B cell (primary cell): Measurements from ENCODE around the gene LSS. TPM values are rescaled to one million over a fixed set of nuclear protein-coding genes. Genes with fewer than 3 reads are reported as not detected.

Experiments
- ATAC-seq: fragments of 200-7000 bp; cut with Tn5 transposase; one replicate; pipeline ENCODE4 v1.10.0; 2021; ENCODE audit warnings: low read depth, mild to moderate bottlenecking, moderate number of reproducible peaks, moderate library complexity
- CTCF ChIA-PET: fragments of 350-600 bp; sonication (Branson Sonifier 250); formaldehyde crosslinking; loops from one replicate; lab custom pipeline; 2021; ENCODE audit warnings: antibody characterized with exemption, inconsistent platforms; lab: Charles Lee
- POLR2A ChIA-PET: fragments of 350-600 bp; sonication (Branson Sonifier 250); formaldehyde crosslinking; loops from one replicate; lab custom pipeline; 2021; ENCODE audit warnings: antibody characterized with exemption; lab: Charles Lee
- DNase-seq: peaks from one replicate; pipeline ENCODE4 v3.0.0; 2013
- H2AFZ ChIP-seq: 2 replicates; pipeline ENCODE4 v1.6.1; 2012; ENCODE audit warnings: mild to moderate bottlenecking, low read depth, low read length; ENCODE audit not compliant: insufficient read depth, poor library complexity, severe bottlenecking
- H3K27ac ChIP-seq, 2 donors: 1 replicate in 1 of 2; 2 replicates in 1 of 2; pipeline ENCODE4 v1.5.1; 2012 to 2013; ENCODE audit warnings: low read length in 2 of 2, mild to moderate bottlenecking in 2 of 2, moderate library complexity in 1 of 2
- H3K27me3 ChIP-seq, 4 experiments: fragments of 200-600 bp in 1 of 4; sonication (generic) in 1 of 4; replicated peaks in 1 of 4; 1 replicate in 2 of 4; 2 replicates in 2 of 4; pipeline versions ENCODE4 v1.6.1 to v1.7.0; 2013 to 2016; ENCODE audit warnings: low read length in 3 of 4, mild to moderate bottlenecking in 2 of 4, mixed read lengths in 1 of 4, moderate library complexity in 1 of 4; ENCODE audit not compliant: insufficient read depth in 4 of 4, control insufficient read depth in 3 of 4; ENCODE audit errors: control extremely low read depth in 1 of 4
- H3K36me3 ChIP-seq, 2 experiments: replicated peaks in 1 of 2; 1 replicate in 1 of 2; 2 replicates in 1 of 2; pipeline versions ENCODE4 v1.6.1 to v1.7.1; 2013; ENCODE audit warnings: low read length in 1 of 2; ENCODE audit not compliant: insufficient read depth in 2 of 2, control insufficient read depth in 1 of 2; ENCODE audit errors: control extremely low read depth in 1 of 2, extremely low read depth in 1 of 2
- H3K4me1 ChIP-seq, 2 donors: fragments of 200-600 bp in 1 of 2; sonication (generic) in 1 of 2; 1 replicate in 1 of 2; 2 replicates in 1 of 2; pipeline versions ENCODE4 v1.5.1 to v1.6.1; 2013 to 2017; ENCODE audit warnings: low read length in 2 of 2; ENCODE audit not compliant: control insufficient read depth in 2 of 2, insufficient read depth in 2 of 2
- H3K4me2 ChIP-seq: replicated peaks from 2 replicates; pipeline ENCODE3; 2012; ENCODE audit warnings: mild to moderate bottlenecking, low read depth, low read length; ENCODE audit not compliant: poor library complexity, severe bottlenecking
- H3K4me3 ChIP-seq, 5 experiments: fragments of 200-600 bp in 1 of 5; sonication (generic) in 1 of 5; 1 replicate in 3 of 5; 2 replicates in 2 of 5; pipeline versions ENCODE4 v1.5.1 to v1.7.0; 2011 to 2016; ENCODE audit warnings: low read length in 4 of 5, mild to moderate bottlenecking in 4 of 5, low read depth in 2 of 5, control low read depth in 1 of 5, moderate library complexity in 1 of 5; ENCODE audit not compliant: insufficient read depth in 1 of 5; ENCODE audit errors: control extremely low read depth in 1 of 5, extremely low read depth in 1 of 5
- H3K79me2 ChIP-seq: fragments of 200-600 bp; sonication (generic); one replicate; pipeline ENCODE4 v1.6.0; 2016; ENCODE audit warnings: low read length; ENCODE audit not compliant: control insufficient read depth, insufficient read depth
- H3K9ac ChIP-seq: fragments of 200-600 bp; sonication (generic); 2 replicates; pipeline ENCODE4 v1.6.1; 2017; ENCODE audit warnings: mild to moderate bottlenecking, low read length, moderate library complexity
- H3K9me3 ChIP-seq, 3 donors: one replicate each; pipeline versions ENCODE4 v1.6.1 to v1.7.1; 2013; ENCODE audit warnings: low read length in 2 of 3; ENCODE audit not compliant: control insufficient read depth in 2 of 3, insufficient read depth in 1 of 3; ENCODE audit errors: control extremely low read depth in 1 of 3
- H4K20me1 ChIP-seq: 2 replicates; pipeline ENCODE4 v1.6.0; 2012; ENCODE audit warnings: mild to moderate bottlenecking, low read length; ENCODE audit not compliant: insufficient read depth, control insufficient read depth, poor library complexity, severe bottlenecking
- H3K27ac Mint-ChIP-seq: one replicate; pipeline ENCODE4 v1.8.0; 2021; ENCODE audit warnings: mixed read lengths
- H3K27me3 Mint-ChIP-seq: one replicate; pipeline ENCODE4 v1.8.0; 2021; ENCODE audit warnings: mixed read lengths
- H3K4me1 Mint-ChIP-seq: one replicate; pipeline ENCODE4 v1.8.0; 2021; ENCODE audit warnings: mixed read lengths
- H3K4me3 Mint-ChIP-seq: one replicate; pipeline ENCODE4 v1.8.0; 2021; ENCODE audit warnings: mixed read lengths
- H3K9me3 Mint-ChIP-seq: one replicate; pipeline ENCODE4 v1.8.0; 2022; ENCODE audit warnings: mixed read lengths; ENCODE audit not compliant: insufficient read depth
- EZH2 ChIP-seq: IDR thresholded peaks from 2 replicates; pipeline ENCODE4 v1.6.1; 2012; ENCODE audit warnings: borderline replicate concordance, low read depth, mild to moderate bottlenecking, moderate library complexity, low read length; ENCODE audit not compliant: insufficient read depth, poor library complexity, severe bottlenecking
- WGBS: methylation state at CpG from one replicate; pipeline ENCODE4 v1.1.5; 2013; ENCODE audit warnings: missing lambda C conversion rate; ENCODE audit not compliant: insufficient coverage; 5-methylcytosine and 5-hydroxymethylcytosine counted together
- intact Hi-C: fragments of 100-400 bp; cut with micrococcal nuclease; formaldehyde crosslinking; loops from one replicate; pipeline ENCODE4 v1.10.0; 2022
- polyA plus RNA-seq: library from polyadenylated mRNA; depleted of rRNA; stranded (reverse); fragments of >200 nt; gene quantifications from 2 replicates; pipeline ENCODE4 v1.2.3, GENCODE V29; 2012
- total RNA-seq, 2 donors: library from RNA; stranded (reverse); fragments of 120-200 nt in 1 of 2; gene quantifications; 1 replicate in 1 of 2; 2 replicates in 1 of 2; pipeline versions ENCODE4 v1.2.3 to v1.2.4, GENCODE V29; 2013 to 2022
- TF ChIP-seq, protein P1 (sequence below): fragments of 200-600 bp; IDR thresholded peaks from one replicate; pipeline ENCODE4 v1.8.0; 2022; ENCODE audit warnings: antibody characterized with exemption, mild to moderate bottlenecking

The LSS gene
- total and polyA plus RNA-seq, 2 donors (not counting 1 experiment from before 2014, with no cell fraction given): 30.2 to 58.1 TPM

DNA sequence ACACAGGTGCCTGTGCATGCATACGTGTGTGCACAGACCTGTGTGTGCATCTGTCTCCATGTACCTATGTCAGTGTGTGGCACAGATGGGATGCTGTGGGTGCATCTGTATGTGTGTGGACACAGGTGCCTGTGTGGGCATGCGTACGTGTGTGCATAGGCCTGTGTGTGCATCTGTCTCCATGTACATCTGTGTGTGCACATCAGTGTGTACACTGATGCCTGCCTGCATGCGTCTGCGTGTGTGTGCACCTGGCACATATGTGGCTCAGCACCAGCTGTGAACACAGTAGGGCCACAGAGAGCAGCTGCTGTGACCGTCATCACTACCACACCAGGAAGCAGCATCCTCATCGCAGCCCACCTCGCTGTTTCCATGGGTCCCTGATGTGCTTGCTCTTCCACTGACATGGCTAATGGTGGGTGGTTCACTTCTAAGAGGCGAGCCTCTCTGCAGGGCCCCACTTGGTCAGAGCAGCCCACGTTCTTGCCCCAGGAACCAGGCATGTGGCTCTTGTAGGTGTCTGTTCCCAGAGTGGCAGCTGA lies 34.7 kb downstream of the LSS start:
- H3K4me1 ChIP-seq: no peaks in the 10 kb centered on the region
- Mint-ChIP-seq H3K9me3 (no peaks in the 10 kb centered on the region), H3K27me3 (no peaks in the 10 kb centered on the region), H3K27ac (no peak overlapping the region), H3K4me3 (no peak overlapping the region), H3K4me1 (no peaks in the 10 kb centered on the region)
- TF ChIP-seq, protein P1, sequence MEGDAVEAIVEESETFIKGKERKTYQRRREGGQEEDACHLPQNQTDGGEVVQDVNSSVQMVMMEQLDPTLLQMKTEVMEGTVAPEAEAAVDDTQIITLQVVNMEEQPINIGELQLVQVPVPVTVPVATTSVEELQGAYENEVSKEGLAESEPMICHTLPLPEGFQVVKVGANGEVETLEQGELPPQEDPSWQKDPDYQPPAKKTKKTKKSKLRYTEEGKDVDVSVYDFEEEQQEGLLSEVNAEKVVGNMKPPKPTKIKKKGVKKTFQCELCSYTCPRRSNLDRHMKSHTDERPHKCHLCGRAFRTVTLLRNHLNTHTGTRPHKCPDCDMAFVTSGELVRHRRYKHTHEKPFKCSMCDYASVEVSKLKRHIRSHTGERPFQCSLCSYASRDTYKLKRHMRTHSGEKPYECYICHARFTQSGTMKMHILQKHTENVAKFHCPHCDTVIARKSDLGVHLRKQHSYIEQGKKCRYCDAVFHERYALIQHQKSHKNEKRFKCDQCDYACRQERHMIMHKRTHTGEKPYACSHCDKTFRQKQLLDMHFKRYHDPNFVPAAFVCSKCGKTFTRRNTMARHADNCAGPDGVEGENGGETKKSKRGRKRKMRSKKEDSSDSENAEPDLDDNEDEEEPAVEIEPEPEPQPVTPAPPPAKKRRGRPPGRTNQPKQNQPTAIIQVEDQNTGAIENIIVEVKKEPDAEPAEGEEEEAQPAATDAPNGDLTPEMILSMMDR: no peak
- TF ChIP-seq EZH2: no peak
- WGBS: 97% methylated on average over 9 of the region's 10 CpGs
- no peak overlapping the region for H3K27ac ChIP-seq
- no peaks in the 10 kb centered on the region for H3K9me3 ChIP-seq
- H3K36me3 ChIP-seq: peaks cover 0 to 15% of the 10 kb centered on the region in 2 experiments
- intact Hi-C loops: no loop called here
- H3K9ac ChIP-seq: no peak overlapping the region
- H3K4me2 ChIP-seq: no peak overlapping the region
- ChIA-PET CTCF (no interaction called here), POLR2A (no interaction called here)
- no peaks in the 10 kb centered on the region for H3K27me3 ChIP-seq
- DNase-seq (no peak), ATAC-seq (no peak)
- H3K4me3 ChIP-seq: no peak overlapping the region
- H2AFZ ChIP-seq: no peak overlapping the region
- H4K20me1 ChIP-seq: no peaks in the 10 kb centered on the region
- H3K79me2 ChIP-seq: no peaks in the 10 kb centered on the region

DNA sequence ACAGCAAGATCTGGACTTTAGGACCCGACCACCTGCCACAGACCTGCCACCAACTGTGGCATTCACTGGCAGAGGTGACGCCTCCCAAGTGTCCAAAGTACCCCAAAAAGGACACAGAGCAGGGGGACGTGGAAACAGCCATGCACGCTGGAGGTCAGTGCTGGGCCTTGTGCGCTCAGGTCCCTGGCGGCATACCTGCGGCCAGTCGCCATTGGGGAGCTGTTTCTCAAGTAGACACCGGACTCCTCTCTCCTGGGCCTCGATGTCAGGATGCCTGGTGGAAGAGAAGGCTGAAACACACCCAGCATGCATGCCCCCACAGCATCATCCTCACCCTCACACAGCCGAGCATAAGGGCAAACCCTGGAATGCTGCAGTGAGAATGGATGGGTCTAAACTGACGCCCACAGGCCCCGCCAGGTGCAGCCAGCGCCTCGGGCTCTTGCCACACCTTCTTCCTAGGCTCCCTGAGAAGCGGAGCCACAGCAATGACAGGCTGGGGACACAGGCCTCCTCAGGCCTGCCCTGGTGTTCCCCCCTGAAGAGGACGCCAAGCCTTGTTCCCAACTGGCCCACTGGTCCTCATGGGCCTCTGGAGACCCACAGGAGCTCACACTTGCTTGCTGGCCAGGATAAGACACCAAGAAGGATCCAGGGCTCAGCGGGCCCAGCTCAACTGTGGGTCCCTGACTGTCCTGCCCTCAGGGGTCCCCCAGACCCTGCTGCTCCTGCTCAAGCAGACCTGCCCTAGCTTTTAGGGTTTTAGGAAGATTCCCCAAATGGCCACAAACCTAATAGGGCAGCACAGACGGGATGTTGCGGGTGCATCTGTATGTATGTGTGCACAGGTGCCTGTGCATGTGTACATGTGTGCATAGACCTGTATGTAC lies 36.6 kb downstream of the LSS start:
- Histone ChIP-seq H3K9ac (no peak overlapping the region), H2AFZ (no peak overlapping the region), H3K4me3 (no peak overlapping the region), H3K4me1 (no peaks in the 10 kb centered on the region), H3K4me2 (no peak overlapping the region), H3K36me3 (peaks cover 0 to 12% of the 10 kb centered on the region in 2 experiments), H3K27me3 (no peaks in the 10 kb centered on the region), H3K9me3 (no peaks in the 10 kb centered on the region), H4K20me1 (no peaks in the 10 kb centered on the region), H3K79me2 (no peaks in the 10 kb centered on the region), H3K27ac (no peak overlapping the region)
- Mint-ChIP-seq H3K27me3 (no peaks in the 10 kb centered on the region), H3K9me3 (no peaks in the 10 kb centered on the region), H3K27ac (no peak overlapping the region), H3K4me1 (no peaks in the 10 kb centered on the region), H3K4me3 (no peak overlapping the region)
- 96% methylated on average over 17 of the region's 20 CpGs for WGBS
- intact Hi-C loops: no loop called here
- DNase-seq (no peak), ATAC-seq (no peak)
- CTCF ChIA-PET: no interaction called here
- POLR2A ChIA-PET: no interaction called here
- TF ChIP-seq EZH2: no peak
- TF ChIP-seq, protein P1: no peak
